Ovary (tissue), 9 donors: ENCODE data around the gene GNG7. TPM values are rescaled to one million over a fixed set of nuclear protein-coding genes. Genes with fewer than 3 reads are reported as not detected.
A peak's percentile ranks its signal among the peaks of the same experiment; 100 is the strongest.

Experiments
- DNase-seq, 5 donors: peaks; one replicate each; pipeline ENCODE4 v3.0.0-alpha.2; 2019 to 2020
- H3K27ac ChIP-seq, 2 donors: fragments of 200-600 bp; one replicate each; pipeline versions ENCODE4 v1.5.1 to v1.8.0; 2019 to 2022
- H3K27me3 ChIP-seq: fragments of 200-600 bp; one replicate; pipeline ENCODE4 v1.8.0; 2022
- H3K36me3 ChIP-seq: fragments of 200-600 bp; sonication (generic); one replicate; pipeline ENCODE4 v1.5.1; 2019
- H3K4me1 ChIP-seq: one replicate; pipeline ENCODE4 v1.8.1; 2013; ENCODE audit warnings: mild to moderate bottlenecking, moderate library complexity; ENCODE audit not compliant: insufficient read depth
- H3K4me3 ChIP-seq: fragments of 200-600 bp; sonication (generic); one replicate; pipeline ENCODE4 v1.5.1; 2017
- H3K9me3 ChIP-seq, 2 donors: fragments of 200-600 bp in 1 of 2; sonication (generic) in 1 of 2; one replicate each; pipeline versions ENCODE4 v1.5.1 to v1.8.1; 2013 to 2019; ENCODE audit warnings: mild to moderate bottlenecking in 1 of 2, moderate library complexity in 1 of 2
- EP300 ChIP-seq: sonication (generic); formaldehyde crosslinking; IDR thresholded peaks from one replicate; pipeline ENCODE4 v1.6.1; 2017; ENCODE audit warnings: antibody characterized with exemption
- POLR2A ChIP-seq: fragments of 450-650 bp; IDR thresholded peaks from one replicate; pipeline ENCODE4 v1.6.1; 2017; ENCODE audit warnings: antibody characterized with exemption, mild to moderate bottlenecking, moderate library complexity
- WGBS, 3 donors: extraction: QIAGEN DNeasy Blood & Tissue Kit in 1 of 3; methylation state at CpG; one replicate each; pipeline versions ENCODE4 v1.1.5 to v1.1.7; 2013 to 2017; 5-methylcytosine and 5-hydroxymethylcytosine counted together
- intact Hi-C, 4 donors: fragments of 100-400 bp; cut with DNase I; formaldehyde crosslinking; loops; one replicate each; pipeline versions ENCODE4 v1.11.0 to v1.15.1; 2022 to 2023
- polyA plus RNA-seq, 2 donors: library from polyadenylated mRNA; stranded (reverse); fragments of 200-250 nt in 1 of 2; fragments of 350-450 nt in 1 of 2; fragmentation: Illumina TruSeq in 1 of 2; extraction: RNeasy Lipid Tissue Mini Kit (QIAGEN cat#74804) in 1 of 2; gene quantifications; one replicate each; pipeline ENCODE4 v1.2.3, GENCODE V29; 2013 to 2014
- total RNA-seq, 7 donors: library from RNA; depleted of rRNA in 2 of 7; stranded (reverse); fragments of >200 nt in 2 of 7; fragmentation: NEBNext Ultra II Directional in 3 of 7; extraction: Animal tissue kit (Norgen Biotek cat#: 25700) in 3 of 7; gene quantifications; one replicate each; pipeline versions ENCODE4 v1.1.0 to v1.2.4, GENCODE V29; 2016 to 2023
- TF ChIP-seq, protein P1 (sequence below), 3 donors: fragments of 450-650 bp in 2 of 3; fragments of 200-600 bp in 1 of 3; IDR thresholded peaks; one replicate each; pipeline versions ENCODE4 v1.5.1 to v1.8.0; 2016 to 2022; ENCODE audit warnings: antibody characterized with exemption in 3 of 3, mild to moderate bottlenecking in 1 of 3
- donor health status: DM: no; HTN: no; CAD: no; lungs with moderate emphysema.
- donor health status: DM: no; HTN: no; CAD: no.
- donor health status: Bipolar disorder and iron deficiency.
- donor health status: DM: yes; HTN: yes; CAD: no.
- donor health status: DM: no; HTN: no; CAD: no.
- donor health status: DM: yes; HTN: yes; CAD: no.

GNG7 gene
- total and polyA plus RNA-seq, 9 donors, result 4.1 to 36.3 (median 15.1) TPM

DNA sequence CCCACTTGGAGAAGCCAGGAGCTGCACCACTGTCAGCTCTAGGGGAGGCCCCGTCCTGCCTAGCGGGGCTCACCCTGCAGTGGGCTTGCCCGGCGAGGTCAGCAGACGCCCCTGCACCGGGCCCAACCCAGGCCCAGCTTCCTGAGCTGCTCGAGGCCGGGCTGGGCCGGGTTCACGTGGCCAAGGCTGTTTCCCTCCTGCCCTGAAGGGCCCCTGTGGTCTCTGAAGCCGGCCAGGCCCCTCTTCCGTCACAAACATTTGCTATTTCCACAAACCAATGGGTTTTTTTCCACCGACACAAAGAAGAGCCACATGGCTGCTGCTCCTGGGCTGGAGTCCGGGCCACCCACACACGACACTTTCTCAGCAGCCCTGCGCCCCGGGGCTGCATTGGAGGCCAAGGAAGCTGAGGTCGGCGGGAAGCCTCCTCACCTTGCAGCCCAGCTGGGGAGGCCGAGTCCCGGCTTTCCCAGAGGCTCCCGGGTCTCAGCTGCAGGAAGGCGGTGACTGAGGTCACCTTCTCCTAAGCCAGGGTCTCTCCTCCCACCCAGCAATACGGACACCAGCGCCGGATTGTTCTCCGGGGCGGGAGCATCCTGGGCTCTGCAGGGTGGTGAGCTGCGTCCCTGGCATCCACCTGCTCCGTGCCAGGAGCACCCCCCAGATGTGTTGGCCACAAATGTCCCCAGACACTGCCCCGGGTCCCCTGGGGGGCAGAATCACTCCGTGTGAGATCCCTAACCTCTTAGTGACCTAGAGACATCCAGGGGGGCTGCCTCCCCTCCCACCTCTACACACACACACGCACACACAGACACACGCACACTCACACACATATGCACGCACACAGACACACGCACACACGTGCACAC is 146.0 kb downstream of the GNG7 start:
- TF ChIP-seq, protein P1, sequence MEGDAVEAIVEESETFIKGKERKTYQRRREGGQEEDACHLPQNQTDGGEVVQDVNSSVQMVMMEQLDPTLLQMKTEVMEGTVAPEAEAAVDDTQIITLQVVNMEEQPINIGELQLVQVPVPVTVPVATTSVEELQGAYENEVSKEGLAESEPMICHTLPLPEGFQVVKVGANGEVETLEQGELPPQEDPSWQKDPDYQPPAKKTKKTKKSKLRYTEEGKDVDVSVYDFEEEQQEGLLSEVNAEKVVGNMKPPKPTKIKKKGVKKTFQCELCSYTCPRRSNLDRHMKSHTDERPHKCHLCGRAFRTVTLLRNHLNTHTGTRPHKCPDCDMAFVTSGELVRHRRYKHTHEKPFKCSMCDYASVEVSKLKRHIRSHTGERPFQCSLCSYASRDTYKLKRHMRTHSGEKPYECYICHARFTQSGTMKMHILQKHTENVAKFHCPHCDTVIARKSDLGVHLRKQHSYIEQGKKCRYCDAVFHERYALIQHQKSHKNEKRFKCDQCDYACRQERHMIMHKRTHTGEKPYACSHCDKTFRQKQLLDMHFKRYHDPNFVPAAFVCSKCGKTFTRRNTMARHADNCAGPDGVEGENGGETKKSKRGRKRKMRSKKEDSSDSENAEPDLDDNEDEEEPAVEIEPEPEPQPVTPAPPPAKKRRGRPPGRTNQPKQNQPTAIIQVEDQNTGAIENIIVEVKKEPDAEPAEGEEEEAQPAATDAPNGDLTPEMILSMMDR (IDR thresholded peaks at IDR 0.05), result no peak
- TF ChIP-seq EP300 (no peak), POLR2A (no peak)
- H3K9me3 ChIP-seq, result no peaks in the 10 kb centered on the region
- no peak overlapping the region for H3K4me3 ChIP-seq
- intact Hi-C loops, result no loop called here
- DNase-seq, result peak in 1 of 5 donors; percentile 33
- peaks cover 2% of the 10 kb centered on the region for H3K4me1 ChIP-seq
- no peaks in the 10 kb centered on the region for H3K27me3 ChIP-seq
- H3K36me3 ChIP-seq, result no peaks in the 10 kb centered on the region
- 72 to 80% (median 79%) methylated on average over 34 to 37 of the region's 37 CpGs for WGBS, 3 donors
- H3K27ac ChIP-seq, result no peak overlapping the region

DNA sequence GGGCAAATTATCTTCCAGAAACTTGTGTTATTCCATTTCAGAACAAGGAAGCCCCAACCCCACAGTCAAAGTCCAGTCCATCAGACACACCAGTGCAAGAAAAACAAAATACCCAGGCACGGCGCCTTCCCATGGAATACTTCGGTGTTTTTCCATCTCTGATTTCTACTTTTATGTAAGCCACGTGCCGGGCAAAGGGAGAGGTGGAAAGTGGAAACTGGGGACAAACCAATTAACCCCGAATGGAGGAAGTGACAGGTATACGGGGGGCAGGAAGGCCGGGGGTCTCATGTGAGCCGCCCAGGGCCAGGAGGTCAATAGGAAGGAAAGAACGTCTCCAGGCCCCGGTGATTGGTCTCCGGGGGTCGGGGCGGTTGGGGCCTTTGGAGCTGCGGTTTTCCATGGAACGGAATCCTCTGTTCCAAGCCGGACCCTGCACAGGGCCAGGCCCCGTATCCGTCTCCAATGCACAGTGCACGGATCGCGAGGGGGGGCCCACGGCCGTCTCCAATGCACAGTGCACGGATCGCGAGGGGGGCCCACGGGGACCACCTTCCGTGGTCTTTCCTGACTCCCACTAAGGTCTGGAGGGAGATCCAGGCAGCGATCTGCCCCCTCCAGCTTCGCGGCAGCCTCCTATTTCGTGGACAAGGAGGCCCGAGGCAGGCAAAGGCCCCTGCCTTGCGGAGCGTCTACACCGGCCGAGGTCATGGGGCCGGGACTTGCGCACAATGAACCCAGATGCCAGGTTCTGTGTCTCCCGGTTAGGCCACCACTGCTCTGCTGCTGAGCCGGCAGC is 146.9 kb downstream of the GNG7 start:
- no peak overlapping the region for H3K4me3 ChIP-seq
- peaks cover 2% of the 10 kb centered on the region for H3K4me1 ChIP-seq
- H3K9me3 ChIP-seq, result no peaks in the 10 kb centered on the region
- no peak for DNase-seq
- no peaks in the 10 kb centered on the region for H3K27me3 ChIP-seq
- no peaks in the 10 kb centered on the region for H3K36me3 ChIP-seq
- WGBS, 3 donors, result 83 to 88% (median 88%) methylated on average over 33 to 42 of the region's 42 CpGs
- TF ChIP-seq POLR2A (no peak), EP300 (no peak)
- TF ChIP-seq, protein P1 (IDR thresholded peaks at IDR 0.05), result no peak
- H3K27ac ChIP-seq, result no peak overlapping the region
- intact Hi-C loops, result no loop called here

DNA sequence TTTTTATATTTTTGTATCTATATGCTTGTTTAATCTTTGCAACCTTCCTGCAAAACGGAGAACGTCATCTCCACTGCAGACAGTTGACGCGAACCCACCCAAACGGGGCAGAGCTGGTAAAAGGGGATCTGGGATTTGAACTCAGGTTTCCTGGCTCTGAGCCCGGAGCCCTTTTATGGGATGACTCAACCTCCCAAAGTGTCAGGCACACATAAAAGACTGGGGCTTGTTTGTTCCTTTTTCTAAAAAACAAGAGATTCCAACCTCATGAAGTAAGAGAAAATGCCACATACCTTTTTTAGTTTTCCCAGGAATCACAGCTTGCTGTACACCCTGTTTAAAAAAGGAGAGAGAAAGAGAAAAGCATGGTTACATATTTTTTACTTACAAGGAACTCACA is 147.6 kb downstream of the GNG7 start:
- WGBS, 3 donors, result 46 to 58% (median 46%) methylated on average over 6 of the region's 6 CpGs
- DNase-seq, result no peak
- Histone ChIP-seq H3K9me3 (no peaks in the 10 kb centered on the region), H3K27ac (no peak overlapping the region), H3K27me3 (no peaks in the 10 kb centered on the region), H3K4me3 (no peak overlapping the region), H3K36me3 (no peaks in the 10 kb centered on the region), H3K4me1 (peaks cover 2% of the 10 kb centered on the region)
- intact Hi-C loops, result no loop called here
- TF ChIP-seq, protein P1 (IDR thresholded peaks at IDR 0.05), result no peak
- TF ChIP-seq POLR2A (no peak), EP300 (no peak)

DNA sequence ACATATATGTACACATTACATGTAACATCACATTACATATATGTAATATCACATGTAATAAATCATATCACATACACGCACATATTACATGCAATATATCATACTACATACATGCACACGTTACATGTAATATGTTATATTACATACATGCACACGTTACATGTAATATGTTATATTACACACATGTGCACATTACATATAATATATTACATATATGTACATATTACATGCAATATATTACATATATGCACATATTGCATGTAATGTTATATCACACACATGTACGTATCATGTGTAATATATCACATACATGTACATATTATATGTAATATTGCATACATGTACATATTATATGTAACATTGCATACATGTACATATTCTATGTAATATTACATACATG is 149.0 kb downstream of the GNG7 start:
- no peak for DNase-seq
- TF ChIP-seq EP300, result no peak
- TF ChIP-seq, protein P1 (IDR thresholded peaks at IDR 0.05), result no peak
- TF ChIP-seq POLR2A, result no peak
- peaks cover 2% of the 10 kb centered on the region for H3K4me1 ChIP-seq

More for the DNA sequence above, 149.0 kb downstream of the GNG7 start:
- H3K27me3 ChIP-seq, result no peaks in the 10 kb centered on the region
- no peak overlapping the region for H3K4me3 ChIP-seq
- intact Hi-C loops, result no loop called here
- no peaks in the 10 kb centered on the region for H3K9me3 ChIP-seq
- H3K27ac ChIP-seq, result no peak overlapping the region
- 67 to 90% (median 77%) methylated on average over 4 of the region's 4 CpGs for WGBS, 3 donors
- H3K36me3 ChIP-seq, result no peaks in the 10 kb centered on the region
